K562 (cell line): ENCODE measurements around the gene EBI3. TPM values are rescaled to one million over a fixed set of nuclear protein-coding genes. Genes with fewer than 3 reads are reported as not detected.
A peak's percentile ranks its signal among the peaks of the same experiment; 100 is the strongest.

Experiments
- CBX8 ChIP-seq: fragments of 200-600 bp; sonication (generic); IDR thresholded peaks from 2 replicates; pipeline ENCODE4 v1.6.1; 2012; ENCODE audit warnings: borderline replicate concordance, mixed run types, low read depth, mild to moderate bottlenecking, moderate library complexity, mixed read lengths, low read length, control low read depth, inconsistent platforms; ENCODE audit not compliant: poor library complexity, severe bottlenecking; ENCODE audit errors: extremely low read depth
- E2F4 ChIP-seq: sonication (generic); formaldehyde crosslinking; IDR thresholded peaks from 2 replicates; pipeline ENCODE4 v1.8.0; 2022; ENCODE audit warnings: mild to moderate bottlenecking, low read depth, missing genetic modification reagents
- GTF2E2 ChIP-seq: fragments of 200-800 bp; sonication (Bioruptor generic); IDR thresholded peaks from 2 replicates; pipeline ENCODE4 v1.6.1; 2016; ENCODE audit warnings: missing genetic modification characterization, missing compliant biosample characterization
- HES1 ChIP-seq: fragments of 450-650 bp; IDR thresholded peaks from 2 replicates; pipeline ENCODE4 v1.6.1; 2016; ENCODE audit warnings: low read depth, mild to moderate bottlenecking, moderate library complexity
- HMG20A ChIP-seq: fragments of 450-650 bp; formaldehyde crosslinking; conservative IDR thresholded peaks from 2 replicates; pipeline ENCODE4 v1.4.0; 2020; ENCODE audit warnings: mild to moderate bottlenecking, mixed read lengths
- KHSRP ChIP-seq: fragments of 450-650 bp; IDR thresholded peaks from 2 replicates; pipeline ENCODE4 v1.6.1; 2017
- KLF6 ChIP-seq: fragments of 250-450 bp; sonication (Bioruptor Pico); IDR thresholded peaks from 2 replicates; pipeline ENCODE4 v1.4.0; 2020; ENCODE audit warnings: mild to moderate bottlenecking, moderate library complexity, borderline replicate concordance
- MYNN ChIP-seq, 2 experiments: sonication (generic); formaldehyde crosslinking in 1 of 2; IDR thresholded peaks; 2 replicates each; pipeline versions ENCODE4 v1.5.0 to v1.6.1; 2016 to 2020; ENCODE audit warnings: antibody characterized with exemption in 1 of 2, missing genetic modification reagents in 1 of 2
- NR1H2 ChIP-seq: sonication (generic); formaldehyde crosslinking; IDR thresholded peaks from 2 replicates; pipeline ENCODE4 v1.4.0; 2020; ENCODE audit warnings: mild to moderate bottlenecking, missing genetic modification reagents
- NR4A1 ChIP-seq, 2 experiments: fragments of 250-450 bp in 1 of 2; fragments of 450-650 bp in 1 of 2; sonication (Bioruptor Pico) in 1 of 2; IDR thresholded peaks; 2 replicates each; pipeline versions ENCODE4 v1.4.0 to v1.6.1; 2016 to 2020; ENCODE audit warnings: mild to moderate bottlenecking in 2 of 2, missing compliant biosample characterization in 1 of 2, missing genetic modification characterization in 1 of 2, moderate library complexity in 1 of 2
- PRPF4 ChIP-seq: fragments of 200-400 bp; formaldehyde crosslinking; IDR thresholded peaks from one replicate; pipeline ENCODE4 v1.6.1; 2017; ENCODE audit warnings: low read length, low read depth, mild to moderate bottlenecking; ENCODE audit not compliant: insufficient read depth, poor library complexity, severe bottlenecking
- RBM15 ChIP-seq: fragments of 200-400 bp; formaldehyde crosslinking; IDR thresholded peaks from 2 replicates; pipeline ENCODE4 v1.6.1; 2018; ENCODE audit warnings: mild to moderate bottlenecking, low read length, moderate library complexity; ENCODE audit not compliant: insufficient read depth
- RBM17 ChIP-seq: fragments of 200-400 bp; formaldehyde crosslinking; IDR thresholded peaks from 2 replicates; pipeline ENCODE4 v1.6.1; 2017; ENCODE audit warnings: low read depth, mild to moderate bottlenecking, low read length, borderline replicate concordance
- TCFL5 ChIP-seq: fragments of 250-450 bp; sonication (Bioruptor Pico); conservative IDR thresholded peaks from 2 replicates; pipeline ENCODE4 v1.6.1; 2021; ENCODE audit warnings: mild to moderate bottlenecking, moderate library complexity, matching md5 sums
- ZBTB7A ChIP-seq: IDR thresholded peaks from 2 replicates; pipeline ENCODE4 v1.6.1; 2011; ENCODE audit warnings: low read depth, mild to moderate bottlenecking, low read length, moderate library complexity, borderline replicate concordance; ENCODE audit not compliant: control insufficient read depth
- ZC3H8 ChIP-seq: fragments of 450-650 bp; IDR thresholded peaks from 2 replicates; pipeline ENCODE4 v1.6.1; 2017
- ZFP91 ChIP-seq: sonication (generic); formaldehyde crosslinking; IDR thresholded peaks from 2 replicates; pipeline ENCODE4 v1.8.0; 2022; ENCODE audit warnings: mild to moderate bottlenecking, missing genetic modification reagents
- ZNF134 ChIP-seq: fragments of 250-450 bp; sonication (Bioruptor Pico); conservative IDR thresholded peaks from 2 replicates; pipeline ENCODE4 v1.4.0; 2020
- ZNF277 ChIP-seq: fragments of 250-450 bp; sonication (Bioruptor Pico); IDR thresholded peaks from 2 replicates; pipeline ENCODE4 v1.8.0; 2022; ENCODE audit warnings: inconsistent platforms, mild to moderate bottlenecking, moderate library complexity, borderline replicate concordance
- ZNF395 ChIP-seq: fragments of 200-800 bp; sonication (Bioruptor generic); IDR thresholded peaks from 2 replicates; pipeline ENCODE4 v1.6.1; 2017; ENCODE audit warnings: missing genetic modification characterization, missing compliant biosample characterization
- polyA plus RNA-seq, 8 experiments: library from polyadenylated mRNA; depleted of rRNA in 4 of 8; stranded (reverse) in 5 of 8; unstranded in 3 of 8; fragments of >200 nt; fragmentation: Nextera tagmentation in 2 of 8; fragmentation: Illumina TruSeq in 1 of 8; extraction: Ambion mirVana in 2 of 8; extraction: Trizol in 1 of 8; gene quantifications; 2 replicates each; pipeline versions ENCODE4 v1.2.1 to v1.2.3, GENCODE V29; 2011 to 2014; ENCODE audit warnings: inconsistent platforms in 1 of 8, missing spikeins in 1 of 8
- total RNA-seq, 7 experiments: library from RNA; depleted of rRNA in 6 of 7; stranded (reverse); fragments of >200 nt in 6 of 7; fragmentation: Illumina TruSeq in 2 of 7; extraction: Trizol in 2 of 7; gene quantifications; 2 replicates each; pipeline versions ENCODE4 v1.2.1 to v1.2.3, GENCODE V29; 2011 to 2021; ENCODE audit warnings: low replicate concordance in 1 of 7

EBI3 gene
- total and polyA plus RNA-seq, 9 of the 15 experiments (the other 6 are each of a cell fraction or from before 2014, with no cell fraction given): 0.08 to 0.35 (median 0.22) TPM; not detected in 6

GRCh38 chr19:4246767-4247593, 17.7 kb downstream of the EBI3 start, which contains the start of gene YJU2 (continued):
- TF ChIP-seq ZFP91 (no peak), ZBTB7A (peak; percentile 39; the same call in 1 of the 2 replicates), HMG20A (CRISPR knock-in tag) (no peak), HES1 (no peak), ZNF395 (no peak), RBM15 (no peak), KHSRP (peak; percentile 50; the same call in 1 of the 2 replicates), NR4A1 (CRISPR knock-in tag; IDR thresholded peaks at IDR 0.05) (no peak), NR4A1 (tag; IDR thresholded peaks at IDR 0.05) (no peak), NR1H2 (0 out of 2 replicates have a peak, but pooled peaks have one; percentile 48), TCFL5 (CRISPR knock-in tag) (no peak), ZNF277 (CRISPR knock-in tag) (no peak), KLF6 (CRISPR knock-in tag) (no peak), ZNF134 (no peak; the same call in 1 of the 2 replicates), MYNN (IDR thresholded peaks at IDR 0.05) (no peak), MYNN (CRISPR knock-in tag; IDR thresholded peaks at IDR 0.05) (no peak), CBX8 (no peak), E2F4 (CRISPR knock-in tag) (no peak), ZC3H8 (no peak), PRPF4 (no peak), RBM17 (no peak), GTF2E2 (tag) (no peak)
